ENCODE data around the gene SLC46A1.
"Not testable (repeated sequence)": the region's sequence is repeated elsewhere in the genome, so short reads cannot be mapped to it uniquely, and the experiment has no call there.

Gene SLC46A1

GRCh38 chr17:28405632-28406472, at the start of gene SLC46A1:
Gene SLC46A1 (minus strand): TSS chr17:28406212. CDS start chr17:28406114, 98 bp downstream.
- peak; percentile 51 for DNase-seq (ENCODE audit: low read depth)

DNA sequence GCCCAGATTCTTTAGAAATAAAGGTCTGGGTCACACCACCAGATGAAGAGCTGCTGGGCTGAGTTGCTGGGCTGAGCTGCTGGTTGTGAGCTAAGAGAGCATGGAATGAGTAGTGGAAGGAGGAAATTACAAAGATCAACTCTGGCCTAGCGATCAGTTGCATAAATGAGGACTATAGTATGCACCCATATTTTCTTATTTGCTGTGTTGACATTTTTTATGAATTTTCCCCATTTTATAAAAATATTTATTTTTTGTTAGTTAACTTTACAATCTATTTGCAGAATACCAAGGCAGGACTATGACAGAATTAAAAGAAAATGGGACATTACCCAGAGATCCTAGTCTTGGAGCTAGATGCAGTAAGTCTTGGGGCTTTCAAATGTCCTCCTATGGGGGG, 43.8 kb upstream of the SLC46A1 start:
- no peak for DNase-seq (ENCODE audit: low read depth)

DNA sequence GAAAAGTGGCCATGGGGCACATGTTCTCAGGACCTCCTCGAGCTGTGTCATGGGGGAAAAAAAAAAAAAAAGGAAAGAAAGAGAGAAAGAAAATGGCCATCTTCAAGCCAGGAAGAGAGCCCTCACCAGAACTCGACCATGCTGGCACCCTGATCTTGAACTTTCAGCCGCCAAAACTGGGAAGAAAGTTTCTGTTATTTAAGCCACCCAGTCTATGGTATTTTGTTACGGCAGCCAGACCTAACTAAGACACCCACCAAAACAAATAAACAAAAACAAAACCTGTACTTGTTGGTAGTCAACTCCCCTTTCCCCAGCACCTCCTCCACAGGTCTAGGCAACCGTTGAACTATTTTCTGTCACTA, 41.4 kb upstream of the SLC46A1 start:
- no peak for DNase-seq (ENCODE audit: low read depth)

DNA sequence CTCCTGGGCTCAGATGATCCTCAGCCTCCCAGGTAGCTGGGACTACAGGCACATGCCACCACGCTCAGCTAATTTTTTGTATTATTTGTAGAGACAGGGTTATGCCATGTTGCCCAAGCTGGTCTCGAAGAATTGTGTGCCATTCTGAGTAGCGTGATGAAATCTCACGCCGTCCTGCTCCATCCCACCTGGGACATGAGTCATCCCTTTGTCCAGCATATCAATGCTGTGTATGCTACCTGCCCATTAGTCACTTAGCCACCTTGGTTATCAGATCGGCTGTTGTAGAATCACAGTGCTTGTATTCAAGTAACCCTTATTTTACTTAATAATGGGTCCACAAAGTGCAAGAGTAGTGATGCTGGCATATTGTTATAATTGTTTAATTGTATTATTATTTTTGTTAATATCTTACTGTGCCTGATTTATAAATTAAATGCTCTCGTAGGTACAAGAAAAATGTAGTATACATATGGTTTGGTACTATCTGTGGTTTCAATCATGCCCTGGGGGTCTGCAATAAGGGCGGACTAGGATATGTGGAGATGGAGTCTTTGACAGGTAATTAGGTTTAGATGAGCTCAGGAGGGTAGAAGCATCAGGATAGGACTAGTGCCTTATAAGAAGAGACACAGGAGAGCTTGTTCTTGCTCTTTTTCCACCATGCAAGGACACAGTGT, 40.8 kb upstream of the SLC46A1 start:
- DNase-seq (ENCODE audit: low read depth): no peak

GRCh38 chr17:28443901-28444638, 38.1 kb upstream of the SLC46A1 start:
- no peak for DNase-seq (ENCODE audit: low read depth)

GRCh38 chr17:28434326-28434725, 28.3 kb upstream of the SLC46A1 start:
- not testable (repeated sequence) for DNase-seq (ENCODE audit: low read depth)

GRCh38 chr17:28433721-28434120, 27.7 kb upstream of the SLC46A1 start:
- DNase-seq (ENCODE audit: low read depth): no peak

- not testable (repeated sequence) for DNase-seq (ENCODE audit: low read depth)
These were observed 22.0 kb upstream of the SLC46A1 start for GRCh38 chr17:28427982-28428381.

DNA sequence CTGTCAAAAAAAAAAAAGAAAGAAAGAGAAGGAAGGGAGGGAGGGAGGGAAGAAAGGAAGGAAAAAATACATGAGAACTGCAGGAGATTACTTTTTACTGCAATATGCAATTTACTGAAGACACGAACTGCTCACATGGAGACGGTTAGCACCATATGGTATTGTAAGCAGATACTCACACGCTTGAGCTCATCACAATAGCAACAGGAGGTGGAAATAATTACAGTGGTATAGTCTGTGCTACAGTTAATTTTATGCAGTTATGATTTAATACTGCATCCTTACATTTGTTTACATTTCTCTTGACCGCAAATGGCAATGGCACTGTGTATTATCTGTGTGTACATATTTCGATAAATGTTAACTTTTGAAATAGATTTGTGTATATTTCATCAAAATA, 21.4 kb upstream of the SLC46A1 start:
- no peak for DNase-seq (ENCODE audit: low read depth)

DNA sequence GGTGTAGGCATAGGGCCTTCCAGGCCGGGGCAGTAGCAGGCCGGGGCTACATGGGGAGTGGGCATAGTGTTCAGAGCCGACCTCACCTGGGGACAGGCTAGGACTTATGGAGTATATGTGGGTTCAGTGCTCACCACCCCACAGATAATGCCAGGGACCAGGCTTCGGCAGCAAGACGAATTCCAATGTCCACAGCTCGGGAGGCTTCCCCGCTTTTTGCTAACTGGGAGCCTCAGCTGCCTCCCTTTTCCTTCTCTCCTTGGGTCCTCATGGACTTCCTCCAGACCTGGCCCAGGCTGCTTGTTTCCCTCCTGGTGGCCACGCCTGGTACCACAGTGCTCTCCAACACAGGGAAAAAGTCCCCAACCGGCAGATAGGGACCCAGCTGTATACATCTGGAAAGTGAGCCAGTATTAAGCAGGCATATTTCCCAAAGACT, 20.1 kb upstream of the SLC46A1 start:
- no peak for DNase-seq (ENCODE audit: low read depth)

GRCh38 chr17:28425206-28425605, 19.2 kb upstream of the SLC46A1 start:
- DNase-seq (ENCODE audit: low read depth): no peak

DNA sequence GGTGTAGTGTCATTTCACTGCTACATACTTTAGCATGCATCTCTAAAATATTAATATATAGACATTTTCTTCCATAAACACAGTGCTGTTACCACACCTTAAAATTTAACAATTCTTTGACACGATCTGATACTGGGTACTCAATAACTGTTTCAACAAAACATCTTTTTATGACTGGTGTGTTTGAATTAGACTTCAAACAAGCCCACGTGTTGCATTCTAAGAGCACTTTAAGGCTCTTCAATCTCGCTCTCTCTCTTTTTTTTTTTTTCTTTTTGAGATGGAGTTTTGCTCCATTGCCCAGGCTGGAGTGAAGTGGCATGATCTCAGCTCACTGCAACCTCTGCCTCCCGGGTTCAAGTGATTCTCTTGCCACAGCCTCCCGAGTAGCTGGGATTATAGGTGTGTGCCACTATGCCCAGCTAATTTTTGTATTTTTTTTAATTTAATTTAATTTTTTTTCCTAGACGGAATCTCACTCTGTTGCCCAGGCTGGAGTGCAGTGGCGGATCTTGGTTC, 15.8 kb upstream of the SLC46A1 start:
- no peak for DNase-seq (ENCODE audit: low read depth)

DNA sequence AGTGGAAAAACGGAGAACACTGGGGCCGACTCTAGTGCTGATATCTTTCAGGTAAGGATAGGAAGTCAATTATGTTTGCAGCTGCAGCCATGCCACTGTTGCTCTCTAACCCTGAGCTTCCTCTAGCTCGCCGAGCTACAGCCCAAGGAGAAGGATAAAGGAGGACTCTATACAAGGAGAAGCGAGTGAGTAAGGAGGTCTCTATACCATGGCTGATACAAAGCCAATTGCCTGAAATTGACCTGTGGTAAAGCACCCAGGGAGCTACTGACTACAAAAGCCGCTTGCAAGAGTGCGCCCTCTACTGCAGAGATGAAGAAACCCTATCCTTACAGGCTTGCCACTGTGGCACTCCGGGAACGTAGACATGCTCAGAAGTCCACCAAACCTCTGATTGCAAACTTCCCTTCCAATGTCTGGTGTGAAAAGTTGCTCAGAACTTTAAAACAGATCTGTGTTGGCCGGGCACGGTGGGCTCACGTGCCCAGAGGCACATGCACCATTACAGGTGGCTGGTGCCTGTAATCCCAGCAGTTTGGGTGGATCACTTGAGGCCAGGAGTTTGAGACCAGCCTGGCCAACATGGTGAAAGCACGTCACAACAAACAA, 10.8 kb upstream of the SLC46A1 start:
- DNase-seq (ENCODE audit: low read depth): peak; percentile 70

GRCh38 chr17:28415886-28416285, 9.9 kb upstream of the SLC46A1 start:
- DNase-seq (ENCODE audit: low read depth): no peak

- no peak for DNase-seq (ENCODE audit: low read depth)
These were observed 7.8 kb upstream of the SLC46A1 start for GRCh38 chr17:28413804-28414203.

- DNase-seq (ENCODE audit: low read depth): no peak
These were observed 6.1 kb upstream of the SLC46A1 start for GRCh38 chr17:28412099-28412498.

DNA sequence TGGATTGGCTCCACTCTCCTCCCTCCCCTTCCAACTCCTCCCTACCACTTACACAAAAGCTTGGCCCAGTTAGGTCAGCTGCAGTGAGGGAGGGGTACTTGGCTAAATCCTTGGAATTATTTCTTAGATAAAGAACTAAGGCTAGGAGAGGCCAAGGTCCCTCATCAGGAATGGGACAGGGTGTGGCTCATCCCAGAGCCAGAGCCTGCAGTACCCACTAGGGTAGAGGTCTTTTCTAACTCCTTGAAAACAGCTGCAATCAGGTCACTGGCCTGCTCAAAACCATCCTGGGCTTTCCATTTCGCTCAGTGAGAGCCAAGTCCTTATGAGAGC, 1.9 kb upstream of the SLC46A1 start:
- DNase-seq (ENCODE audit: low read depth): no peak

GRCh38 chr17:28407130-28407973, 1.3 kb upstream of the SLC46A1 start:
- no peak for DNase-seq (ENCODE audit: low read depth)

DNA sequence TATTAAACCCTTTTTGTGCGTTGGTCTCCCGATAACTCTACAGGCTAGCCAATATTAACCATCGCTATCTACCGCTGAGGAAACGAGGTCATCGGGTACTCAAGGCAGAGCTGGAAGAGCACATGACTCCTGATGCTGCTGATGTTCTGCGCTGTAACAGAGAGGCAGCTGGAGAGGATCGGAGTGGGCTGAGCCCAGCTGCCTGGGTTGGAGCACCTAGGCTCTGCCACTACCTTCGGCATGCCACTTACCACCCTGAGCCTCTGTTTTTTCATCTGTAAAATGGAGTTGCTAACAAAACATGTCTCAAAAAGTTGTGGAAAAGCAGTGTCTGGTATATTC, 432 bp upstream of the SLC46A1 start:
- peak; percentile 13 for DNase-seq (ENCODE audit: low read depth)

DNA sequence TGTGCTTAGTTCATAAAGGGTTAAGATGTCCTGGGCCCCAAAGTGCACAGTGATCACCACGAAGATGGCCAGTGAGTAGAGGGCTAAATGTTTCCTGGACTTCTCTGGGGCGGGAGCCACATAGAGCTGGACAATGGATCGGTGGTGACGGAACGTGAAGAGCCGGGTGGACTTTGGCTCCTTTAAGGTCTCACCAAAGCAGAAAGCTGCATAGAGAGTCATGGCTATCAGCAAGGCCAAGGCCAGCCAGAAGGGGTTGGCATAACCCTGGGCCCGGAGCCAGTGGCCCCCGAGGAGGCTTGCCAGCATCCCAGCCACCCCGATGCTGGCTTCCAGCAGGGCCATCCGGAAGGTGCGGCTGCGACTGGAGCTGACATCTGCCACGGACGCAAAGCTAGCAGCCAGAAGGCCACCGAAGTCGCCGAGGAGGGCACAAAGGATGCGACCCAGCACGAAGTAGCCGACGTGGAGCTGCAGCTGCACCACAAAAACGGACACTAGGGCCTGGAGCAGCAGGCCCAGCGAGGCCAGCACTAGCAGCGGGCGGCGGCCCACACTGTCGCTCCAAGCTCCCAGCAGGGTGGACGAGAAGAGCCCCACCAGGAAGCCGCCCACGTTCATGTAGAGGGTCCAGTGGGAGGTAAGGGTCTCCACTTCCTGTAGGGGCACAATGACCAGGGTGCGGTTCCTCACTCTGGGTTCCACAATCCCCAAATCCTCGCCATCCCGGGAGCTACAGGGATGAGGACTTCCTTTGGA, 1.0 kb downstream of the SLC46A1 start:
- DNase-seq (ENCODE audit: low read depth): no peak

DNA sequence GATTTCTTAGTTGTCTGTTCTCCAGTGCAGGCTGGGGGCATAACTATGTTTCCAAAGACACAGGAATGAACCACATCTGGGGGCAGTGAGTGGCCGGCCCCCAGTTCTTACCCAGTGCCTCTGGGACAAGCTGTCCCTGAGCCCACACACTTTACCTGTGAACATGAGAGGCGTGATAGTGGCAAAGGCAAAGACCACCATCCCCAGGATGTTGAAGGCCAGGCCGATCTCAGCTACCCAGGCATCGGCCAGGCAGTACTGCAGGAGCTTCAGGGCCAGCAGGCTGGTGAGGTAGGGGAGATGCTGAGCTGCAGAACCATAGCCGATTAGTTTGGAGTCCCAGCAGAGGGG, 1.6 kb downstream of the SLC46A1 start:
- DNase-seq (ENCODE audit: low read depth): no peak
